Stimulated activated CD8-positive, alpha-beta memory T cell treated with anti-CD3 and anti-CD28 coated beads, Interleukin-2, amount 100 ng/mL, for 1 hour (primary cell): ENCODE results near the gene CRYGN.
A peak's percentile ranks its signal among the peaks of the same experiment; 100 is the strongest.

Experiments used
- DNase-seq, 2 donors: peaks; one replicate each; pipeline ENCODE4 v3.0.0-alpha.2; 2020; ENCODE audit warnings: low read depth in 2 of 2

Gene CRYGN

GRCh38 chr7:151391358-151391730 lies 48.6 kb downstream of the CRYGN start:
- DNase-seq = no peak

GRCh38 chr7:151390598-151391357 lies 49.2 kb downstream of the CRYGN start:
- no peak for DNase-seq

GRCh38 chr7:151389768-151390597 lies 50.0 kb downstream of the CRYGN start:
- no peak for DNase-seq

- DNase-seq = no peak
Observed at GRCh38 chr7:151389096-151389767, 50.7 kb downstream of the CRYGN start.

GRCh38 chr7:151388430-151388829 lies 51.5 kb downstream of the CRYGN start:
- no peak for DNase-seq

- DNase-seq = no peak
Observed at GRCh38 chr7:151388007-151388297, 52.0 kb downstream of the CRYGN start.

GRCh38 chr7:151387161-151388006 lies 52.6 kb downstream of the CRYGN start:
- no peak for DNase-seq

- DNase-seq = no peak
Observed at GRCh38 chr7:151386301-151387160, 53.4 kb downstream of the CRYGN start.

GRCh38 chr7:151385626-151386300 lies 54.2 kb downstream of the CRYGN start:
- no peak for DNase-seq

- DNase-seq = no peak
Observed at GRCh38 chr7:151384776-151385625, 54.9 kb downstream of the CRYGN start.

GRCh38 chr7:151384352-151384697 lies 55.6 kb downstream of the CRYGN start:
- no peak for DNase-seq

- no peak for DNase-seq
Observed at GRCh38 chr7:151383638-151384351, 56.1 kb downstream of the CRYGN start.

- no peak for DNase-seq
Observed at GRCh38 chr7:151382079-151382885, 57.7 kb downstream of the CRYGN start.

- peak in 1 of 2 donors; percentile 22 for DNase-seq
Observed at GRCh38 chr7:151381348-151382078, 58.4 kb downstream of the CRYGN start.

GRCh38 chr7:151381098-151381347 lies 58.9 kb downstream of the CRYGN start:
- no peak for DNase-seq

- DNase-seq = no peak
Observed at GRCh38 chr7:151380199-151381097, 59.5 kb downstream of the CRYGN start.
